Vagina (tissue), 2 donors: ENCODE results near the gene PCNX3. TPM values are rescaled to one million over a fixed set of nuclear protein-coding genes. Genes with fewer than 3 reads are reported as not detected.
"Not testable (repeated sequence)": the region's sequence is repeated elsewhere in the genome, so short reads cannot be mapped to it uniquely, and the experiment has no call there.

Experiments used
- DNase-seq, 2 donors: peaks; one replicate each; pipeline ENCODE4 v3.0.0-alpha.2; 2017; ENCODE audit errors: extremely low spot score in 2 of 2
- H3K27ac ChIP-seq: fragments of 200-600 bp; sonication (generic); one replicate; pipeline ENCODE4 v1.5.1; 2019
- H3K27me3 ChIP-seq: fragments of 200-600 bp; sonication (generic); one replicate; pipeline ENCODE4 v1.5.1; 2019
- H3K36me3 ChIP-seq, 2 donors: fragments of 200-600 bp; sonication (generic); one replicate each; pipeline ENCODE4 v1.5.1; 2017 to 2019
- H3K4me1 ChIP-seq: fragments of 200-600 bp; sonication (generic); one replicate; pipeline ENCODE4 v1.5.1; 2019
- H3K4me3 ChIP-seq, 2 donors: fragments of 200-600 bp; sonication (generic); 1 replicate in 1 of 2; 2 replicates in 1 of 2; pipeline ENCODE4 v1.5.1; 2016 to 2019
- H3K9me3 ChIP-seq: fragments of 200-600 bp; sonication (generic); one replicate; pipeline ENCODE4 v1.5.1; 2019
- CTCF ChIP-seq, 3 experiments: fragments of 450-650 bp in 2 of 3; fragments of 200-600 bp in 1 of 3; sonication (generic) in 1 of 3; IDR thresholded peaks; one replicate each; pipeline ENCODE4 v1.5.1; 2017 to 2019; ENCODE audit warnings: antibody characterized with exemption in 3 of 3, mild to moderate bottlenecking in 2 of 3, moderate library complexity in 2 of 3
- POLR2A ChIP-seq, 2 donors: fragments of 450-650 bp; IDR thresholded peaks; one replicate each; pipeline ENCODE4 v1.6.1; 2017; ENCODE audit warnings: antibody characterized with exemption in 2 of 2, mild to moderate bottlenecking in 2 of 2, moderate library complexity in 2 of 2
- POLR2AphosphoS5 ChIP-seq, 2 donors: sonication (generic); formaldehyde crosslinking; IDR thresholded peaks; one replicate each; pipeline ENCODE4 v1.9.0; 2017; ENCODE audit warnings: antibody characterized with exemption in 2 of 2, mild to moderate bottlenecking in 2 of 2, low read depth in 1 of 2; ENCODE audit not compliant: insufficient read depth in 1 of 2
- intact Hi-C: fragments of 100-400 bp; cut with DNase I; formaldehyde crosslinking; loops from one replicate; pipeline ENCODE4 v1.15.1; 2023
- total RNA-seq: library from RNA; depleted of rRNA; stranded (reverse); fragments of >200 nt; gene quantifications from one replicate; pipeline ENCODE4 v1.2.3, GENCODE V29; 2016

PCNX3 gene
- total RNA-seq, 1 donor from 2014 or later: 24.8 TPM

GRCh38 chr11:65658174-65659021 is 42.8 kb downstream of the PCNX3 start:
- Histone ChIP-seq H3K36me3 (peaks cover 0 to 64% of the 10 kb centered on the region in 2 donors), H3K27ac (no peak overlapping the region), H3K9me3 (no peaks in the 10 kb centered on the region), H3K4me3 (no peak overlapping the region), H3K27me3 (no peaks in the 10 kb centered on the region), H3K4me1 (peaks cover 23% of the 10 kb centered on the region)
- peak in 1 of 2 donors; percentile 84 for DNase-seq
- intact Hi-C loops: no loop called here
- TF ChIP-seq CTCF (IDR thresholded peaks at IDR 0.05) (no peak), POLR2AphosphoS5 (IDR thresholded peaks at IDR 0.05; ENCODE audit: insufficient read depth in 1 of 2, low read depth in 1 of 2) (no peak), POLR2A (IDR thresholded peaks at IDR 0.05) (no peak)

- Histone ChIP-seq H3K36me3 (peaks cover 0 to 55% of the 10 kb centered on the region in 2 donors), H3K4me1 (peaks cover 24% of the 10 kb centered on the region), H3K4me3 (no peak overlapping the region), H3K27me3 (no peaks in the 10 kb centered on the region), H3K9me3 (no peaks in the 10 kb centered on the region), H3K27ac (no peak overlapping the region)
- DNase-seq: no peak
- TF ChIP-seq CTCF (IDR thresholded peaks at IDR 0.05) (no peak), POLR2AphosphoS5 (IDR thresholded peaks at IDR 0.05; ENCODE audit: insufficient read depth in 1 of 2, low read depth in 1 of 2) (no peak), POLR2A (IDR thresholded peaks at IDR 0.05) (no peak)
- intact Hi-C loops: no loop called here
These were observed 44.5 kb downstream of the PCNX3 start for GRCh38 chr11:65660038-65660437.

GRCh38 chr11:65660908-65661307 is 45.3 kb downstream of the PCNX3 start:
- H3K9me3 ChIP-seq, H3K27ac ChIP-seq, DNase-seq, intact Hi-C loops, H3K27me3 ChIP-seq: not testable (repeated sequence)
- Histone ChIP-seq H3K4me3 (peak overlapping the region; percentile 73 to 88), H3K36me3 (peaks cover 0 to 46% of the 10 kb centered on the region in 2 donors), H3K4me1 (peaks cover 24% of the 10 kb centered on the region)

- Histone ChIP-seq H3K9me3 (no peaks in the 10 kb centered on the region), H3K4me3 (peak overlapping the region; percentile 73 to 88), H3K4me1 (peaks cover 24% of the 10 kb centered on the region), H3K27ac (peak overlapping the region; percentile 96), H3K27me3 (no peaks in the 10 kb centered on the region), H3K36me3 (peaks cover 0 to 38% of the 10 kb centered on the region in 2 donors)
- DNase-seq: peak in 1 of 2 donors; percentile 86
- TF ChIP-seq CTCF (IDR thresholded peaks at IDR 0.05): no peak
- TF ChIP-seq POLR2A (IDR thresholded peaks at IDR 0.05): no peak
- TF ChIP-seq POLR2AphosphoS5 (IDR thresholded peaks at IDR 0.05; ENCODE audit: insufficient read depth in 1 of 2, low read depth in 1 of 2): no peak
- intact Hi-C loops: no loop called here
These were observed 46.1 kb downstream of the PCNX3 start for GRCh38 chr11:65661599-65662246.

- H3K4me3 ChIP-seq: peak overlapping the region; percentile 73 to 88
- H3K9me3 ChIP-seq: no peaks in the 10 kb centered on the region
- DNase-seq: peak in 1 of 2 donors; percentile 88
- H3K36me3 ChIP-seq: peaks cover 0 to 38% of the 10 kb centered on the region in 2 donors
- H3K4me1 ChIP-seq: peaks cover 24% of the 10 kb centered on the region
- no peaks in the 10 kb centered on the region for H3K27me3 ChIP-seq
- intact Hi-C loops: no loop called here
- no peak for TF ChIP-seq POLR2AphosphoS5 (IDR thresholded peaks at IDR 0.05; ENCODE audit: insufficient read depth in 1 of 2, low read depth in 1 of 2)
- TF ChIP-seq CTCF (IDR thresholded peaks at IDR 0.05): no peak
- TF ChIP-seq POLR2A (IDR thresholded peaks at IDR 0.05): no peak
- H3K27ac ChIP-seq: peak overlapping the region; percentile 96
These were observed 46.7 kb downstream of the PCNX3 start for GRCh38 chr11:65662247-65662798.
